ENCODE results near the gene HYAL1. TPM values are rescaled to one million over a fixed set of nuclear protein-coding genes. Genes with fewer than 3 reads are reported as not detected.
"Not testable (repeated sequence)": the region's sequence is repeated elsewhere in the genome, so short reads cannot be mapped to it uniquely, and the experiment has no call there.

The HYAL1 gene
- total and polyA plus RNA-seq, 3 experiments from 2014 or later = 0.13 to 0.81 TPM; not detected in 1

- Histone ChIP-seq H3K9me3 (ENCODE audit: low read length) (no peaks in the 10 kb centered on the region), H3K4me1 (ENCODE audit: insufficient read depth, low read length) (no peaks in the 10 kb centered on the region), H3K27me3 (ENCODE audit: insufficient read depth, low read length, poor library complexity, severe bottlenecking) (no peaks in the 10 kb centered on the region), H3K36me3 (ENCODE audit: insufficient read depth, low read length) (no peaks in the 10 kb centered on the region), H3K4me3 (ENCODE audit: low read length) (no peak overlapping the region), H3K27ac (ENCODE audit: low read depth, low read length) (no peak overlapping the region)
- DNase-seq = no peak
- Mint-ChIP-seq H3K9me3 (no peaks in the 10 kb centered on the region), H3K27me3 (peaks cover 0 to 7% of the 10 kb centered on the region in 2 donors), H3K27ac (no peak overlapping the region), H3K36me3 (no peaks in the 10 kb centered on the region), H3K4me3 (no peak overlapping the region), H3K4me1 (no peaks in the 10 kb centered on the region)
- ChIA-PET CTCF (interaction anchor here (0.7 to 2.4 kb wide), 3 partner anchors 10 to 71 kb away, joined by 3 to 12 read pairs (median 7); no protein-coding TSS in a partner anchor), POLR2A (interaction anchor here (0.5 kb wide), 1 partner anchor 136 kb away, joined by 3 read pairs; no protein-coding TSS in a partner anchor)
These were observed 37.4 kb downstream of the HYAL1 start for GRCh38 chr3:50266017-50266416.

GRCh38 chr3:50265571-50265970, 37.8 kb downstream of the HYAL1 start:
- H3K4me1 Mint-ChIP-seq = peaks cover 0 to under 1% (median under 1%) of the 10 kb centered on the region in 3 donors
- H3K27me3 Mint-ChIP-seq = peaks cover 0 to 7% of the 10 kb centered on the region in 2 donors
- ChIA-PET CTCF (interaction anchor here (2.1 kb wide), 1 partner anchor 19 kb away, joined by 7 read pairs; no protein-coding TSS in a partner anchor), POLR2A (interaction anchor here (0.5 kb wide), 1 partner anchor 135 kb away, joined by 3 read pairs; no protein-coding TSS in a partner anchor)
- H3K4me1 ChIP-seq (ENCODE audit: insufficient read depth, low read length) = no peaks in the 10 kb centered on the region
- H3K9me3 Mint-ChIP-seq = no peaks in the 10 kb centered on the region
- no peaks in the 10 kb centered on the region for H3K36me3 Mint-ChIP-seq
- H3K9me3 ChIP-seq (ENCODE audit: low read length) = no peaks in the 10 kb centered on the region
- no peak for DNase-seq
- H3K36me3 ChIP-seq (ENCODE audit: insufficient read depth, low read length) = no peaks in the 10 kb centered on the region
- no peak overlapping the region for H3K27ac Mint-ChIP-seq
- no peak overlapping the region for H3K4me3 Mint-ChIP-seq
- no peak overlapping the region for H3K4me3 ChIP-seq (ENCODE audit: low read length)
- H3K27me3 ChIP-seq (ENCODE audit: insufficient read depth, low read length, poor library complexity, severe bottlenecking) = no peaks in the 10 kb centered on the region
- H3K27ac ChIP-seq (ENCODE audit: low read depth, low read length) = no peak overlapping the region

- Mint-ChIP-seq H3K9me3 (no peaks in the 10 kb centered on the region), H3K27ac (peak overlapping the region in 1 of 8 donors; percentile 43), H3K4me3 (no peak overlapping the region), H3K36me3 (no peaks in the 10 kb centered on the region), H3K4me1 (peaks cover 0 to 3% (median 2%) of the 10 kb centered on the region in 3 donors), H3K27me3 (peaks cover 0 to 7% of the 10 kb centered on the region in 2 donors)
- Histone ChIP-seq H3K4me1 (ENCODE audit: insufficient read depth, low read length) (no peaks in the 10 kb centered on the region), H3K4me3 (ENCODE audit: low read length) (no peak overlapping the region), H3K9me3 (ENCODE audit: low read length) (no peaks in the 10 kb centered on the region), H3K36me3 (ENCODE audit: insufficient read depth, low read length) (no peaks in the 10 kb centered on the region), H3K27ac (ENCODE audit: low read depth, low read length) (no peak overlapping the region), H3K27me3 (ENCODE audit: insufficient read depth, low read length, poor library complexity, severe bottlenecking) (no peaks in the 10 kb centered on the region)
- CTCF ChIA-PET = interaction anchor here (0.6 to 2.2 kb wide), 3 partner anchors 9 to 22 kb away, joined by 5 to 7 read pairs (median 5); no protein-coding TSS in a partner anchor
- DNase-seq = no peak
- POLR2A ChIA-PET = no interaction called here
These were observed 38.3 kb downstream of the HYAL1 start for GRCh38 chr3:50264964-50265485.

- Histone ChIP-seq H3K27ac (ENCODE audit: low read depth, low read length) (no peak overlapping the region), H3K4me3 (ENCODE audit: low read length) (no peak overlapping the region), H3K9me3 (ENCODE audit: low read length) (no peaks in the 10 kb centered on the region), H3K27me3 (ENCODE audit: insufficient read depth, low read length, poor library complexity, severe bottlenecking) (no peaks in the 10 kb centered on the region), H3K4me1 (ENCODE audit: insufficient read depth, low read length) (peaks cover 4% of the 10 kb centered on the region), H3K36me3 (ENCODE audit: insufficient read depth, low read length) (no peaks in the 10 kb centered on the region)
- ChIA-PET CTCF (interaction anchor here (0.6 to 2.3 kb wide), 8 partner anchors 8 to 70 kb away, joined by 3 to 9 read pairs (median 5); no protein-coding TSS in a partner anchor), POLR2A (interaction anchor here (0.5 kb wide), 1 partner anchor 149 kb away, joined by 3 read pairs; no protein-coding TSS in a partner anchor)
- H3K27ac Mint-ChIP-seq = peak overlapping the region in 1 of 8 donors; percentile 72
- no peaks in the 10 kb centered on the region for H3K9me3 Mint-ChIP-seq
- DNase-seq = no peak
- peaks cover 0 to 8% (median 5%) of the 10 kb centered on the region in 3 donors for H3K4me1 Mint-ChIP-seq
- H3K4me3 Mint-ChIP-seq = no peak overlapping the region
- peaks cover 0 to 7% of the 10 kb centered on the region in 2 donors for H3K27me3 Mint-ChIP-seq
- H3K36me3 Mint-ChIP-seq = peaks cover 0 to 1% (median 0%) of the 10 kb centered on the region in 3 donors
These were observed 38.9 kb downstream of the HYAL1 start for GRCh38 chr3:50264383-50264963.

- Histone ChIP-seq H3K36me3 (ENCODE audit: insufficient read depth, low read length) (no peaks in the 10 kb centered on the region), H3K27me3 (ENCODE audit: insufficient read depth, low read length, poor library complexity, severe bottlenecking) (no peaks in the 10 kb centered on the region), H3K4me1 (ENCODE audit: insufficient read depth, low read length) (peaks cover 5% of the 10 kb centered on the region), H3K27ac (ENCODE audit: low read depth, low read length) (no peak overlapping the region), H3K9me3 (ENCODE audit: low read length) (no peaks in the 10 kb centered on the region), H3K4me3 (ENCODE audit: low read length) (no peak overlapping the region)
- peaks cover 0 to 6% of the 10 kb centered on the region in 2 donors for H3K27me3 Mint-ChIP-seq
- CTCF ChIA-PET = interaction anchor here (0.6 to 2.3 kb wide), 10 partner anchors 11 to 149 kb away, joined by 3 to 9 read pairs (median 4); no protein-coding TSS in a partner anchor
- H3K36me3 Mint-ChIP-seq = peaks cover 0 to 6% (median 0%) of the 10 kb centered on the region in 3 donors
- H3K27ac Mint-ChIP-seq = peak overlapping the region in 2 of 8 donors; percentile 72 to 93
- peaks cover 0 to 9% (median 5%) of the 10 kb centered on the region in 3 donors for H3K4me1 Mint-ChIP-seq
- POLR2A ChIA-PET = interaction anchor here (0.5 to 0.6 kb wide), 2 partner anchors 20 to 149 kb away, joined by 3 to 5 read pairs; no protein-coding TSS in a partner anchor
- H3K4me3 Mint-ChIP-seq = no peak overlapping the region
- no peaks in the 10 kb centered on the region for H3K9me3 Mint-ChIP-seq
- no peak for DNase-seq
These were observed 39.6 kb downstream of the HYAL1 start for GRCh38 chr3:50263478-50264382.

- H3K27me3 ChIP-seq (ENCODE audit: insufficient read depth, low read length, poor library complexity, severe bottlenecking) = no peaks in the 10 kb centered on the region
- Mint-ChIP-seq H3K27me3 (no peaks in the 10 kb centered on the region), H3K4me1 (peaks cover 0 to 9% (median 5%) of the 10 kb centered on the region in 3 donors), H3K9me3 (no peaks in the 10 kb centered on the region), H3K36me3 (peaks cover 0 to 16% (median 0%) of the 10 kb centered on the region in 3 donors), H3K4me3 (no peak overlapping the region), H3K27ac (peak overlapping the region in 1 of 8 donors; percentile 93)
- POLR2A ChIA-PET = no interaction called here
- DNase-seq = no peak
- no peak overlapping the region for H3K27ac ChIP-seq (ENCODE audit: low read depth, low read length)
- no peaks in the 10 kb centered on the region for H3K9me3 ChIP-seq (ENCODE audit: low read length)
- CTCF ChIA-PET = interaction anchor here (0.6 to 2.3 kb wide), 5 partner anchors 16 to 68 kb away, joined by 4 to 9 read pairs (median 6); no protein-coding TSS in a partner anchor
- no peak overlapping the region for H3K4me3 ChIP-seq (ENCODE audit: low read length)
- peaks cover 5% of the 10 kb centered on the region for H3K36me3 ChIP-seq (ENCODE audit: insufficient read depth, low read length)
- H3K4me1 ChIP-seq (ENCODE audit: insufficient read depth, low read length) = peaks cover 5% of the 10 kb centered on the region
These were observed 40.6 kb downstream of the HYAL1 start for GRCh38 chr3:50262778-50263177.

GRCh38 chr3:50262200-50262599, 41.2 kb downstream of the HYAL1 start:
- H3K4me3 Mint-ChIP-seq; H3K36me3 ChIP-seq (ENCODE audit: insufficient read depth, low read length); H3K27me3 Mint-ChIP-seq; H3K4me3 ChIP-seq (ENCODE audit: low read length); DNase-seq; H3K9me3 Mint-ChIP-seq; H3K9me3 ChIP-seq (ENCODE audit: low read length); H3K27me3 ChIP-seq (ENCODE audit: insufficient read depth, low read length, poor library complexity, severe bottlenecking); H3K27ac ChIP-seq (ENCODE audit: low read depth, low read length); H3K4me1 ChIP-seq (ENCODE audit: insufficient read depth, low read length); POLR2A ChIA-PET: not testable (repeated sequence)
- CTCF ChIA-PET = interaction anchor here (1.4 to 8.3 kb wide), 4 partner anchors 14 to 67 kb away, joined by 4 to 101 read pairs (median 20); no protein-coding TSS in a partner anchor
- Mint-ChIP-seq H3K4me1 (peaks cover 0 to 12% (median 7%) of the 10 kb centered on the region in 3 donors), H3K27ac (peak overlapping the region in 1 of 8 donors; percentile 60), H3K36me3 (peaks cover 3 to 22% (median 3%) of the 10 kb centered on the region in 3 donors)

Measured in CD8-positive, alpha-beta memory T cell (primary cell).